ENCODE data around the gene TMEM19.

DNA sequence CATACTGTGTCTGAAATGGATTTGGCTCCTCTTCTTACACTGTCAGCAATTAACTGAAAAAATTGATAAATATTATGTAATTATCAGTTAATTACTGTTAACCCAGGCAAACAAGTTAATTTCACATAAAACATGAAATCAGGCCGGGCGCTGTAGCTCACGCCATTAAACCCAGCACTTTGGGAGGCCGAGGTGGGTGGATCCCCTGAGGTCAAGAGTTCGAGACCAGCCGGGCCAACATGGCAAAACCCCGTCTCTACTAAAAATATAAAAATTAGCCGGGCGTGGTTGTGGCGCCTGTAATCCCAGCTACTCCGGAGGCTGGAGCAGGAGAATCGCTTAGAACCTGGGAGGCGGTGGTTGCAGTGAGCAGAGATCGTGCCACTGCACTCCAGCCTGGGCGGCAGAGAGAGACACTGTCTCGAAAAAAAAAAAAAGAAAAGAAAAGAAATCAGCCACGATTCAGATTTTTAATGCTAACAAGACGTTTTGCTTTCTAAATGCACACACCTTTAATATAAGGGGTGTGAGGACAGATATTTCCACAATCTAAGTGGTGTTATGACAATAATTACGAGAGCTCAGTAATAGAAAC is 473 bp upstream of the TMEM19 start:
- TF ChIP-seq, protein P1, sequence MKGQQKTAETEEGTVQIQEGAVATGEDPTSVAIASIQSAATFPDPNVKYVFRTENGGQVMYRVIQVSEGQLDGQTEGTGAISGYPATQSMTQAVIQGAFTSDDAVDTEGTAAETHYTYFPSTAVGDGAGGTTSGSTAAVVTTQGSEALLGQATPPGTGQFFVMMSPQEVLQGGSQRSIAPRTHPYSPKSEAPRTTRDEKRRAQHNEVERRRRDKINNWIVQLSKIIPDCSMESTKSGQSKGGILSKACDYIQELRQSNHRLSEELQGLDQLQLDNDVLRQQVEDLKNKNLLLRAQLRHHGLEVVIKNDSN (IDR thresholded peaks at IDR 0.05; ENCODE audit: borderline replicate concordance, low read depth): no peak
- TF ChIP-seq FOXM1 (IDR thresholded peaks at IDR 0.05; ENCODE audit: low read depth): no peak

Measured in SK-N-SH (cell line).